Liver (tissue), 9 donors: Measurements from ENCODE around the gene RGS1. TPM values are rescaled to one million over a fixed set of nuclear protein-coding genes. Genes with fewer than 3 reads are reported as not detected.

ENCODE experiments used
- DNase-seq: peaks from one replicate; pipeline ENCODE4 v3.0.0-alpha.2; 2017; ENCODE audit warnings: low spot score
- H3K27ac ChIP-seq, 2 donors: one replicate each; pipeline ENCODE4 v1.7.0; 2013; ENCODE audit warnings: inconsistent platforms in 2 of 2, low read length in 2 of 2, control low read depth in 1 of 2, low read depth in 1 of 2, mild to moderate bottlenecking in 1 of 2
- H3K27me3 ChIP-seq, 4 donors: one replicate each; pipeline versions ENCODE4 v1.6.1 to v1.7.0; 2013; ENCODE audit warnings: low read length in 3 of 4, inconsistent platforms in 1 of 4, mild to moderate bottlenecking in 1 of 4, moderate library complexity in 1 of 4; ENCODE audit not compliant: control insufficient read depth in 4 of 4, insufficient read depth in 4 of 4
- H3K36me3 ChIP-seq, 4 donors: one replicate each; pipeline versions ENCODE4 v1.6.1 to v1.7.0; 2013; ENCODE audit warnings: low read length in 3 of 4, mild to moderate bottlenecking in 3 of 4, low read depth in 1 of 4, moderate library complexity in 1 of 4; ENCODE audit not compliant: control insufficient read depth in 4 of 4, insufficient read depth in 3 of 4
- H3K4me1 ChIP-seq, 4 donors: one replicate each; pipeline versions ENCODE4 v1.6.1 to v1.7.0; 2013; ENCODE audit warnings: low read length in 3 of 4, mild to moderate bottlenecking in 3 of 4, moderate library complexity in 1 of 4; ENCODE audit not compliant: control insufficient read depth in 4 of 4, insufficient read depth in 4 of 4
- H3K4me3 ChIP-seq, 3 donors: one replicate each; pipeline versions ENCODE4 v1.6.1 to v1.7.0; 2013; ENCODE audit warnings: low read length in 3 of 3, control low read depth in 1 of 3, low read depth in 1 of 3, mild to moderate bottlenecking in 1 of 3
- H3K9ac ChIP-seq, 2 donors: one replicate each; pipeline ENCODE4 v1.7.0; 2013; ENCODE audit warnings: low read length in 2 of 2, mild to moderate bottlenecking in 2 of 2, moderate library complexity in 2 of 2, control low read depth in 1 of 2, low read depth in 1 of 2
- H3K9me3 ChIP-seq, 4 donors: one replicate each; pipeline versions ENCODE4 v1.6.1 to v1.7.0; 2013; ENCODE audit warnings: low read length in 3 of 4; ENCODE audit not compliant: control insufficient read depth in 4 of 4
- EGR1 ChIP-seq, 2 donors: IDR thresholded peaks; 2 replicates each; pipeline ENCODE4 v1.6.1; 2016 to 2018; ENCODE audit warnings: antibody characterized with exemption in 2 of 2, low read depth in 2 of 2
- FOXA1 ChIP-seq: IDR thresholded peaks from 2 replicates; pipeline ENCODE4 v1.6.1; 2016; ENCODE audit warnings: antibody characterized with exemption
- FOXA2 ChIP-seq: IDR thresholded peaks from 2 replicates; pipeline ENCODE4 v1.6.1; 2016; ENCODE audit warnings: antibody characterized with exemption
- GABPA ChIP-seq, 2 donors: IDR thresholded peaks in 1 of 2; conservative IDR thresholded peaks in 1 of 2; 2 replicates each; pipeline ENCODE4 v1.6.1; 2016; ENCODE audit warnings: antibody characterized with exemption in 2 of 2, mild to moderate bottlenecking in 1 of 2, moderate library complexity in 1 of 2
- HNF4A ChIP-seq, 2 donors: conservative IDR thresholded peaks; 2 replicates each; pipeline ENCODE4 v1.6.1; 2016; ENCODE audit warnings: antibody characterized with exemption in 2 of 2, mild to moderate bottlenecking in 2 of 2
- HNF4G ChIP-seq: IDR thresholded peaks from 2 replicates; pipeline ENCODE4 v1.6.1; 2016; ENCODE audit warnings: antibody characterized with exemption
- JUND ChIP-seq, 2 donors: IDR thresholded peaks; 2 replicates each; pipeline ENCODE4 v1.6.1; 2016; ENCODE audit warnings: antibody characterized with exemption in 2 of 2
- NR2F2 ChIP-seq: IDR thresholded peaks from 2 replicates; pipeline ENCODE4 v1.6.1; 2016; ENCODE audit warnings: antibody characterized with exemption
- RAD21 ChIP-seq, 2 donors: IDR thresholded peaks; 2 replicates each; pipeline ENCODE4 v1.6.1; 2016; ENCODE audit warnings: antibody characterized with exemption in 2 of 2, mild to moderate bottlenecking in 2 of 2
- REST ChIP-seq: IDR thresholded peaks from 2 replicates; pipeline ENCODE4 v1.6.1; 2016; ENCODE audit warnings: antibody characterized with exemption, mild to moderate bottlenecking
- RXRA ChIP-seq, 2 donors: IDR thresholded peaks; 2 replicates each; pipeline ENCODE4 v1.6.1; 2017 to 2018; ENCODE audit warnings: antibody characterized with exemption in 2 of 2, mild to moderate bottlenecking in 1 of 2
- SP1 ChIP-seq: IDR thresholded peaks from 2 replicates; pipeline ENCODE4 v1.6.1; 2018; ENCODE audit warnings: antibody characterized with exemption, mild to moderate bottlenecking
- TAF1 ChIP-seq: conservative IDR thresholded peaks from 2 replicates; pipeline ENCODE4 v1.6.1; 2016; ENCODE audit warnings: antibody characterized with exemption, mild to moderate bottlenecking
- YY1 ChIP-seq: IDR thresholded peaks from 2 replicates; pipeline ENCODE4 v1.6.1; 2016; ENCODE audit warnings: antibody characterized with exemption, mild to moderate bottlenecking
- WGBS: extraction: QIAGEN DNeasy Blood & Tissue Kit; methylation state at CpG from one replicate; pipeline ENCODE4 v1.1.7; 2013; 5-methylcytosine and 5-hydroxymethylcytosine counted together
- polyA plus RNA-seq, 2 donors: library from polyadenylated mRNA; stranded (reverse) in 1 of 2; unstranded in 1 of 2; fragments of 200-250 nt in 1 of 2; fragments of >200 nt in 1 of 2; fragmentation: Nextera tagmentation in 1 of 2; extraction: Ambion mirVana in 1 of 2; gene quantifications; one replicate each; pipeline versions ENCODE4 v1.2.1 to v1.2.3, GENCODE V29; 2013 to 2015
- total RNA-seq, 2 donors: library from RNA; depleted of rRNA; stranded (reverse); fragments of >200 nt; gene quantifications; one replicate each; pipeline ENCODE4 v1.2.3, GENCODE V29; 2014
- TF ChIP-seq, protein P1 (sequence below): IDR thresholded peaks from 2 replicates; pipeline ENCODE4 v1.6.1; 2016; ENCODE audit warnings: antibody characterized with exemption
- TF ChIP-seq, protein P2 (sequence below): IDR thresholded peaks from 2 replicates; pipeline ENCODE4 v1.6.1; 2016; ENCODE audit warnings: antibody characterized with exemption
- TF ChIP-seq, protein P3 (sequence below): fragments of 150-350 bp; IDR thresholded peaks from 2 replicates; pipeline ENCODE4 v1.5.1; 2017; ENCODE audit warnings: improper control_type of control experiment, low read depth, low read length; ENCODE audit not compliant: missing input control
- TF ChIP-seq, protein P4 (sequence below): IDR thresholded peaks from 2 replicates; pipeline ENCODE4 v1.6.1; 2016; ENCODE audit warnings: antibody characterized with exemption
- donor health status: healthy.
- donor health status: healthy.
- donor health status: healthy.
- donor health status: healthy.
- donor health status: healthy.

The RGS1 gene
- total and polyA plus RNA-seq, 4 donors: 1.8 to 7.7 (median 6.0) TPM

- Histone ChIP-seq H3K27ac (no peak overlapping the region), H3K4me3 (no peak overlapping the region)
- 93% methylated on average over 1 of the region's 1 CpG for WGBS
These were observed 894 bp downstream of the RGS1 start for GRCh38 chr1:192576190-192577144.

More at GRCh38 chr1:192576190-192577144, 894 bp downstream of the RGS1 start:
- H3K4me1 ChIP-seq: peaks cover 0 to 1% (median 0%) of the 10 kb centered on the region in 4 donors
- H3K36me3 ChIP-seq: no peaks in the 10 kb centered on the region
- peak overlapping the region in 1 of 2 donors; percentile 4 for H3K9ac ChIP-seq
- TF ChIP-seq EGR1 (IDR thresholded peaks at IDR 0.05; ENCODE audit: low read depth in 2 of 2) (no peak), FOXA2 (no peak), YY1 (no peak), JUND (IDR thresholded peaks at IDR 0.05) (no peak), HNF4G (no peak), GABPA (IDR thresholded peaks at IDR 0.05 in 1 of 2, conservative IDR thresholded peaks at IDR 0.05 in 1 of 2) (no peak), RAD21 (IDR thresholded peaks at IDR 0.05) (no peak), NR2F2 (no peak), HNF4A (conservative IDR thresholded peaks at IDR 0.05) (no peak), FOXA1 (no peak), TAF1 (no peak), RXRA (IDR thresholded peaks at IDR 0.05) (no peak), REST (no peak), SP1 (no peak)
- TF ChIP-seq, protein P1, sequence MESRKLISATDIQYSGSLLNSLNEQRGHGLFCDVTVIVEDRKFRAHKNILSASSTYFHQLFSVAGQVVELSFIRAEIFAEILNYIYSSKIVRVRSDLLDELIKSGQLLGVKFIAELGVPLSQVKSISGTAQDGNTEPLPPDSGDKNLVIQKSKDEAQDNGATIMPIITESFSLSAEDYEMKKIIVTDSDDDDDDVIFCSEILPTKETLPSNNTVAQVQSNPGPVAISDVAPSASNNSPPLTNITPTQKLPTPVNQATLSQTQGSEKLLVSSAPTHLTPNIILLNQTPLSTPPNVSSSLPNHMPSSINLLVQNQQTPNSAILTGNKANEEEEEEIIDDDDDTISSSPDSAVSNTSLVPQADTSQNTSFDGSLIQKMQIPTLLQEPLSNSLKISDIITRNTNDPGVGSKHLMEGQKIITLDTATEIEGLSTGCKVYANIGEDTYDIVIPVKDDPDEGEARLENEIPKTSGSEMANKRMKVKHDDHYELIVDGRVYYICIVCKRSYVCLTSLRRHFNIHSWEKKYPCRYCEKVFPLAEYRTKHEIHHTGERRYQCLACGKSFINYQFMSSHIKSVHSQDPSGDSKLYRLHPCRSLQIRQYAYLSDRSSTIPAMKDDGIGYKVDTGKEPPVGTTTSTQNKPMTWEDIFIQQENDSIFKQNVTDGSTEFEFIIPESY: no peak
- TF ChIP-seq, protein P2, sequence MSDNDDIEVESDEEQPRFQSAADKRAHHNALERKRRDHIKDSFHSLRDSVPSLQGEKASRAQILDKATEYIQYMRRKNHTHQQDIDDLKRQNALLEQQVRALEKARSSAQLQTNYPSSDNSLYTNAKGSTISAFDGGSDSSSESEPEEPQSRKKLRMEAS: no peak
- TF ChIP-seq, protein P3, sequence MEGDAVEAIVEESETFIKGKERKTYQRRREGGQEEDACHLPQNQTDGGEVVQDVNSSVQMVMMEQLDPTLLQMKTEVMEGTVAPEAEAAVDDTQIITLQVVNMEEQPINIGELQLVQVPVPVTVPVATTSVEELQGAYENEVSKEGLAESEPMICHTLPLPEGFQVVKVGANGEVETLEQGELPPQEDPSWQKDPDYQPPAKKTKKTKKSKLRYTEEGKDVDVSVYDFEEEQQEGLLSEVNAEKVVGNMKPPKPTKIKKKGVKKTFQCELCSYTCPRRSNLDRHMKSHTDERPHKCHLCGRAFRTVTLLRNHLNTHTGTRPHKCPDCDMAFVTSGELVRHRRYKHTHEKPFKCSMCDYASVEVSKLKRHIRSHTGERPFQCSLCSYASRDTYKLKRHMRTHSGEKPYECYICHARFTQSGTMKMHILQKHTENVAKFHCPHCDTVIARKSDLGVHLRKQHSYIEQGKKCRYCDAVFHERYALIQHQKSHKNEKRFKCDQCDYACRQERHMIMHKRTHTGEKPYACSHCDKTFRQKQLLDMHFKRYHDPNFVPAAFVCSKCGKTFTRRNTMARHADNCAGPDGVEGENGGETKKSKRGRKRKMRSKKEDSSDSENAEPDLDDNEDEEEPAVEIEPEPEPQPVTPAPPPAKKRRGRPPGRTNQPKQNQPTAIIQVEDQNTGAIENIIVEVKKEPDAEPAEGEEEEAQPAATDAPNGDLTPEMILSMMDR: no peak
- TF ChIP-seq, protein P4, sequence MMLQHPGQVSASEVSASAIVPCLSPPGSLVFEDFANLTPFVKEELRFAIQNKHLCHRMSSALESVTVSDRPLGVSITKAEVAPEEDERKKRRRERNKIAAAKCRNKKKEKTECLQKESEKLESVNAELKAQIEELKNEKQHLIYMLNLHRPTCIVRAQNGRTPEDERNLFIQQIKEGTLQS: no peak
- no peaks in the 10 kb centered on the region for H3K9me3 ChIP-seq
- no peak for DNase-seq
- no peaks in the 10 kb centered on the region for H3K27me3 ChIP-seq
